CD4-positive, alpha-beta T cell treated with Interleukin-15 for 1 hour (primary cell): Measurements from ENCODE around the gene ZNF850.
A peak's percentile ranks its signal among the peaks of the same experiment; 100 is the strongest.

Experiments
- DNase-seq: peaks from one replicate; pipeline ENCODE4 v3.0.0-alpha.2; 2020

Gene ZNF850

DNA sequence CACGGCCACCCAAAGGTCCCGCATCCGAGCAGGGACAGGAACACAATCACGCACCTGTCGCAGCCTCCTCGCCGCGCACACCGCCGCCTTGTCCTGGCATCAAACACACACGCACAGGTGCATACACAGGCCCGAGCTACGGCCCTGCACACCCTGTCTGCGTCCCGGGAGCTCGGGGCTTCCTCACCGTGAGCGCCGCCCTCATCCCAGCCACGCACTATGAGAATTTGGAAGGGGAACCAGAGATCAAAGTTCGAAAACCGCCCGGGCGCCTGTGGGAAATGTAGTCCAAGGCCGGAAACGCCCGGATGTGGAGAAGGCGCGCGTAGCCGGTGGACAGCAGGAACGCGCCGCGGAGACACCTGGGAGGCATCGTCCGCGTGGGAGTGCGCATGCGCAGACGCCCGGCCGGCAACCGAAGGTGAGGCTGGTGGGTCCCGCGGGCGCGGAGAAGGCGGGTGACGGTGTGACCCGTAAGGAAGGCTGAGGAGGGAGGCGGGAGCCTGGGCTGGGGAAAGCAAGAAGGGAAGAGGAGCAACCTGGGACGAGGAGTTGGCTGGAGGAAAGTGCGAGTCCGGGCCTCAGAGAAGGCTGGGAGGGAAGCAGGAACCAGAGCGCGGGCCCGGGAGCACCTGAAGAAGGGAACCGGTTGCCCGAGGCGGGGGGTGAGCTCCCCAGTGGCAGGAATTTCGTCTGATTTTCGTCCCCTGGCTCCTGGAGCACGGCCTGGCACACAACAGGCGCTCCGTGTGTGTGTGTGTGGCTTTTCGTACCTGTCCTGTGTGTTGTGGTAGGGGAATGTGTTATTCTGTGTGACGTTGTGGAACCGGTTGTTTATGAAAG is 85.2 kb downstream of the ZNF850 start, which contains the start of gene ZNF567:
Gene ZNF567, plus strand, starts transcription at position 399 of the 843 bp plus-strand sequence. CDS start 7,256 bp downstream, outside the sequence.
- peak; percentile 96 for DNase-seq

DNA sequence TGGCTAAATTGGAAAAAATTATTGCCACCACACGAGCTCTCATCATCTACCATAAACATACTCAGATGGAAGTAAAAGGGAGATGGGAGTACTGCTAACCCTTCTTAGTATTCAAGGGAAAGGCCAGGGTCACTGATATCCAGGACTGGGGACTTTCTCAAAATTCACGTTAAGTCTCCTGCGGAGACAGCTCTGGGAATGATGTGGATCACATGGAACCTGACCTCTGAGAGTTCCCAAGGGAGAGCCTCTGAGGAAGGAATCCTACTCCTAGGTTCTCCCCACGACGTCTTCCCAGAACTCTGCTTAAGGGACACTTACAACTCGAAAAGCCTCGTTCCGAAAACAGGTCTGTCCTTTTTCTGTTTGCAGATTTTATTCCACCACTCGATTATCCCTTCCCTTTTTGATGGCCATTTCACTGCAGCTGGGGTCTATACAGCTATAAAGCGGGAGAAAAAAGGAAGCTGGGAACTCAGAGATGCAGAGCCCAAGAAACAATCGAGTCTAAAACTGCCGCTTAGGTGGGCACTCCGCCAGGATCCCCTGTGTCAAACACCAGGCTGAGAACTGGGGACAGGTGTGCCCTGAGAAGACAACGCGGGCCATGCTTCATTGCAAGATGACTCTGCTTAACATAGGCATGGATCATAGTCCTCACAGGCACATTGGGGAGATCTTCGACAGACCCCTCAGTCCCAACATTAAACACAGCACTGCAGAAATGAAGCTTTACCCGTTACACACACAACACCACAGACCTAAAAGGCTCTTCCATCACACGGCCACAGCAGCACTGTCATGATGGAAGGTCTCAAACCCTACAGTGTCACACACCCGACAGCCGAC is 86.0 kb downstream of the ZNF850 start:
- no peak for DNase-seq

GRCh38 chr19:36685835-36686234 is 86.8 kb downstream of the ZNF850 start:
- DNase-seq: no peak

GRCh38 chr19:36679455-36679854 is 93.2 kb downstream of the ZNF850 start:
- no peak for DNase-seq

- DNase-seq: no peak
These were observed 98.4 kb downstream of the ZNF850 start for GRCh38 chr19:36674201-36674600.

GRCh38 chr19:36672368-36672767 is 100.2 kb downstream of the ZNF850 start:
- no peak for DNase-seq

GRCh38 chr19:36668646-36669045 is 104.0 kb downstream of the ZNF850 start:
- DNase-seq: no peak

DNA sequence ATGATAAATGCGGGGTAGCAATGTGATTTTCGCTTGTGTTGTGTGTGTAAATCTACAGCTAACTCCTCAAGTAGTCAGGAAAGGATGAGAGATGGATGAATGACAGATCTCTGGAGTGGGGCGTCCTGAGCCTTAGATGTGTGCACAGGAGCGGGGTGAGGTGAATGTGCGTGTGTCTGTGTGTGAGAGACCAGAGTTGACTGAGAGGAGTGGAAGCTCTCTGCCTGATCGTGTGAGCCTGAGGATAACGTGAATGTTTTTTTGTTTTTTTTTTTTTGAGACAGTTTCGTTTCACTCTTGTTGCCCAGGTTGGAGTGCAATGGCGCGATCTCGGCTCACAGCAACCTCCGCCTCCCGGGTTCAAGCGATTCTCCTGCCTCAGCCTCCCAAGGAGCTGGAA is 106.8 kb downstream of the ZNF850 start:
- no peak for DNase-seq
